GM21526 (cell line): Measurements from ENCODE around the gene SORL1.
"Not testable (repeated sequence)": the region's sequence is repeated elsewhere in the genome, so short reads cannot be mapped to it uniquely, and the experiment has no call there.

Experiments used
- ATAC-seq: cut with Tn5 transposase; IDR thresholded peaks from one replicate; pipeline ENCODE4 v1.9.1; 2021; ENCODE audit warnings: moderate library complexity; ENCODE audit not compliant: unreplicated experiment, low FRiP score

The SORL1 gene

DNA sequence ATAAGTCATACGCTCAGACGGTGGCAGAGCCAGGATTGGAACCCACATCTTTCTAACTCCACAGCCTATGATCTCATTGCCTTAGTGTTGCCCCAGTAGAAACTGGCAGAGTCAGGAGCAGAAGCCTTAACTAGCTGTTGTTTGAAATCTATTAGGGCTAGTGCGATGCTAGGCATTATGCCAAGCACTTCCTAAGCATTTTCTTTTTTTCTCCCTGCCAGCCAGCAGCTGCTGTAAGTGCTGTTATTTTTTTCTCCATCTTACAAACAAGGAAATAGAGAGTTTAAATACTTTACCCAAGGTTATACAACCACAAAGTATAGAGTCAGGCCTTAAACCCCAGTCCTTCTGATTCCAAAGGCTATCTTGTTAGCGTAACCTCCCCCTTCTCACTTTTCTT, 161.6 kb downstream of the SORL1 start:
- no peak for ATAC-seq

DNA sequence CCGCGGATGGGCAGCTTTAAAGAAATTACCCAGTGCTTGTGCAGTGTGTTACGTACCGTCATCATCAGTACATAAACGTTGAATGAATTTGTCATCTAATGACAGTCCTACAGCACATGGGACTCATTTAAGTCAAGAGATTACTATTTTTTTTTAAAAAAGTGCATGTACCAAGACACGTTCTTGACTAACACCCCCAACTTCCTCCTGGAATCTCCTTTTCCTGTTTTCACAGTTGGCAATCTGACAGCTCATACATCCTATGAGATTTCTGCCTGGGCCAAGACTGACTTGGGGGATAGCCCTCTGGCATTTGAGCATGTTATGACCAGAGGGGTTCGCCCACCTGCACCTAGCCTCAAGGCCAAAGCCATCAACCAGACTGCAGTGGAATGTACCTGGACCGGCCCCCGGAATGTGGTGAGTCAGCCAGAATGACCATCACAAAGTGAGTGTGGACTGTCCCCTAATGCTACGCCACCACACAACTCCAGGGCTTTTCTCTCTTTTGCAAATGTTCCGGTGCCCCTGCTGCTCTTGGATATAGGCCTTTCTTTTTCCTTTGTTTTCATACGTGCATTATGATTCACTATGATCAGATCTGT, 162.6 kb downstream of the SORL1 start:
- no peak for ATAC-seq

DNA sequence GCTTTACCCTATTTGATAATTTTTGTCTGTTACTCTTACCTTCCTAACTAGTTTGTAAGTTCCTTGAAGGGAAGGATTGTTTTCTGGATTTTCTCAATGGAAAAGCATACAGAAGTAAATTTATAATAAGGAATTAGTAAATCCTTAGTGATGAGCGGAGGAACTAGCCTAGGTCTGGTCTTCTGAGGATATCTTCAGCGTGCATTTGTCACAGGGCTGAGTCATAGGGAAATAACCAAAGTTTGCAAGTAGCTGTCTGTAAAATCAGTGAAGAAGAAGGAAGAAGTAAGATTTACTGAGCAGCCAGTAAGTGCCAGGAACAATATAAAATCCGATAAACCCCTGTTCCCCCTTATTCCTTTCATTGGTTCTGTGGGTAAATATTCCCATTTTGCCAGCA, 163.4 kb downstream of the SORL1 start:
- no peak for ATAC-seq

DNA sequence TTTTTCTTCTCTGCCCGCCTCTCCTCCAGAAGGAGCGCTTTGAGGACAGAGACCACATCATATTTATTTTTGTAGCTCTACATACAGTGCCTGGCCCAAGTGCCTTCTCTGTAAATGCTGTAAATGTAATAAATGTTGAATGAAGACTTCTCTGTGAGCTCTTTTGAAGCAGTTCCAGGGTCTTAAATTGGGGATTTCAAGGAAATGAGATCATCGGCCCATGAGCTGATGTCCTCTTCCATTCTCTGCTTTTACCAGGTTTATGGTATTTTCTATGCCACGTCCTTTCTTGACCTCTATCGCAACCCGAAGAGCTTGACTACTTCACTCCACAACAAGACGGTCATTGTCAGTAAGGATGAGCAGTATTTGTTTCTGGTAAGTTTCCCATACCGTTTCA, 166.4 kb downstream of the SORL1 start:
- no peak for ATAC-seq

DNA sequence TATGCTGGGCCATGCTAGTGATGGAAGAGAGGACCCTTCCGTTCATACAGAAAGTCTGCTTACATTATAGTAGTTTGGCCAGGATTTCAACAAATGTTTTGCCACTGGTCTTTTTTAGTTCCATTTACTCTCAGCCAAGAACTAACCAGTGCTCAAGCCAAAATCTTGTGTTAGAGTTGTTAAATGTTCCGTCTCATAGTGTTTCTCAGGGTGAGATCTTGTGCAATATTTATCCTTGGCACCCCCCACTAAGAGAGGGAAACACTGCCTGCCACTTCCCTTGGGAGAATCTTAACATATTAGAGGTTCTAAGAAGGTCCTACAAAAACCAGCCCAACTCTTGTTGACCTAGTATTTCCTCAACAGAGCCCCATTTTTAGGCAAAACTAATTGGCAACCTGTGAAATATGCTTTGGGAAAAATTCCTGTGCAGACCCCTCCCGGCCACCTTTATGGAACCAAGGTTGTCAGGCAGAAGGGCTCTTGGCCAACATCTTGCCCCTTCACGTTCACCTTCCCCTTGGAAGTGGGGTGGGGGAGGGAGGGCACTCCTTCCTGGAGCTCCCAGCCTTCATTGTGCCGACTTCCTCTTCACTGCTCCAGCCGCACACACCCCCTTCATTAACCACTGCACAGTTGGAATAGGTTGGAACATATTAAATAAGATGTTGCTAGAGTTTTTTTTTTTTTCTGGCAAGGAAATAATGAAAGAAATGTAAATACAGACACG, 173.8 kb downstream of the SORL1 start:
- no peak for ATAC-seq

DNA sequence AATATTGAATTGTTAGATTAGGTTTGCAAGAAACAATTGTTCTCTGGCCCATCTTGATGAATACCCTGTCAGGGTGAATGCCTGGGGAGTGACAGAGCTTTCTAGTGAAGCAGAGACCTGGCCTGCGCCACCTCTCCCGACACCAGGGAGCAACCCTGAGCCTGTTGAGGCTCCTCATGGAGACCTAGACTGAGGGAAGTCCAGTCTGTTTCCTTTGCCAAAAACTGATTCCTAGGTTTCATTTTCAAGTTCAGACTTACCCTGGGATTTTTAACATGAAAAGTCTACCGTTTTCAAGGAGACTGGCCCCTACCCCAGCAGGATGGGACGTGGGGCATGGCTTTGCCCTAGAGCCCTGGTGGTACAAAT, 174.4 kb downstream of the SORL1 start:
- ATAC-seq = no peak

DNA sequence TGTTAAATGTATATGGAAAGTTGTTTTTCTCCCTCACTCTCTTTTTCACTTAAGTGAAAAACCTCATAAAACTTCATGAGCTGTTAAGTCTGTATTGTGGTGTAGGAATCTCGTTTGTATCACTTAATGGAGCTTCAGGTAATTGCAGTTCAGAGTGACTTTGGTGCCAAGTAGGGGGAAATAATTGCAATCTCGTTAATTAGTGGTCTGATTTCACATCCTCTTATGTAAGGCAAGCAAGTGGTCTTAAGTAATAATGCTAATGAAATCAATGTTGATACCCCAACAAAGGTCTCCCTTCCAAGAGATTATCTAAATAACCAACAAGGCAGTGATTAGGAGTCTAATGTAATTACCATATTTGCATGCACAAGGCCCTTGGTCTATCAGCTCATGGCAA, 174.9 kb downstream of the SORL1 start:
- no peak for ATAC-seq

DNA sequence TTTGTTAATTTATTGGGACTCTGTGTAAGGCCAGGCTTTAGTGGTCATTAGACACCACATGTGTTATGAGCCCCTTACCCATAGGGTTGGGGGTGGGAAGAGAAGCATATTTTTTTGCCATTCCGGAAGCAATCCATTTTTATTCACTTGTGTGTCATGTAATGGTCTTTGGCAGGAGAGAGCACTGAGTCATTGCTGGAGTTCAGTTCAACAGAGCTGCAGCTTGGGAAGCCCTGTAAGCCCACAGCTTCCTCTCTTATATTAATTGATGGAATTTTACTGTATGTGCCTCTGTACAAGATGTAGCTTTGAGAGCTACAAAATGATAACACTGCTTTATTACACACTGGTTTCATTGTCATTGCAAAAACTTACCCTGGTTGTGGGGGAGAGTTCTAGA, 177.9 kb downstream of the SORL1 start:
- no peak for ATAC-seq

DNA sequence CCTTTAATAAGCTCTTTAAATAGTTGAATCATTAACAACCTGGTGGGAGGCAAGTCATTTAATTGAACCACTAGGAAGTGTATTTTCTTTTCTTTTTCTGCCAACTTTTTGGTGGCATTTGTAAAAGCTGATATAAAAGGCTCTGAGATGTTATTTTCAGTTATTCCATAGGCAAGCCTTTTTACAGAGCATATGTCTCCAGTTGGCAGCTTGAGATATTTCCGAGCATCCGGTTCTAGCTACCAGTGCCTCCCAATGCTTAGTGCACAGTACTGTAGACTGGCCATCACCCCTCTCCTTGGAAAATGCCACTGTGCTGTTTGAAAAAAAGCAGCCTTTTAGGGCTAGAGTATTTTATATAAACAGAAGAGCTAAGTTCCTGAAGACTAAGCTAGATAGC, 179.3 kb downstream of the SORL1 start:
- no peak for ATAC-seq

DNA sequence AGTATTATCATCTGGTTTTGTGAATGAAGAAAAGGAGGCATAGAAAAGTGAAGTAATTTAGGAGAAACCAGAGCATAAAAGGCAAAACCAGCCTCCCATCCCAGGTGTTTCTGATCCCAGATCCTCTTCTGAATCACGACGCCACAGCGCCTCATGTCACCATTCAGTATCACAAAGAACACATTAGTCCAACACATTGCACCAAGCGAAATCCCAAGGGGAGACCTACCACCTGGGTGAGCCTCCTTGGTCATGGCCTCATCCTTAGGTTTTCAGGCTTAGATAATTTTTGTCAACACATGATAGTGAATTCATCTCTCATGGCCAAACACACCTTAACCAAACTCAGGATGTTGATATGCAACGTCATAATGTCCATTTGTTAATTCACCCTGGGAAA, 182.2 kb downstream of the SORL1 start:
- ATAC-seq = no peak

DNA sequence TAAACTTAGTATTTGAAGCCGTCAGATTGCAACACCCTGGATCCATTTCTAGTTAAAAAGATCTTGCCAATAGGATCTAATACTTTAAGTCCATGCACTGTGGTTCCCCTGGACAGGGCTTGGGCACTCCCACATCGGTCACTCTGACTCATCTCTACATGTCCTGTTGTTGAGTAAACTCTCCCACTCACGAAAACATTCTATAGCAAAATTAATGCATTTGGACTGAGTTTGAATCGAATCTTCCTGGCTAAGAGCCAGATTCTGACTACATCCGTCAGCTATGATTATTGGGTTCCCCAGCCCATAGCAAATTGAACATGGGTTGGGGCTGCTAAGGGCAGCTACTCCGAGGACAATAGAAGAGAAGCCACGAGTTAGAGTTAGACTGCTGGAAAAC, 182.8 kb downstream of the SORL1 start:
- no peak for ATAC-seq

DNA sequence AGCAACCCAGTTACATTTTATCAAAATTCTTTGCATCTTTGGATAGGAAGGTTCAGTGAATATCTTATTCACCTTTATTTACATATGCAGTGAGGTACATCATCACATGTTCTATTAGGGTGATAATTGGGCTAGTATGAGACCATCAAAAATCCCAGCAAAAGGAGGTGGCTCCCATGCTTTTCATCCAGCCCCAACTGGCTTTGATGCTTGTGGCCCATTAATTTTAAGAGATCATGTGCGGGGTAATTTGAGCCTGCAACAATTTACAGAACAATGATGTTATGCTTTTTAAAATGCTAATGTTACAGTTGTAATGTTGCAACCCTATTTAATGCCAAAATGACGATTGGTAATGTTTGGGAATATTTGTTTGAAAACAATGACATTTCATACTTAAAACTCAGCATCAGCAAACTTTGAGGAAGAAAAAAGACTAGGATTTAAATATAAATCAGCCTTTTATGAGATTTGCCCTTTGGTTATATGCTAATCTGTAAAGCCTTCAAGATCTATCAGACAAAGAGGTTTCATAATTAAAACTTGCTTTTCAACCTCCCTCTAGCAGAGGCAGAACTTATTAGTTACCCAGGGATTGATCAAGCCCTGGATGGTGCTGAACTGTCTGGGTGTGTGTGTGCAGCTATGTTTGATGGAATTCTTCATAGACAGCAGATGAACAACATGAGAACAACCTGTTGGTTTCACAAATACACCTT, 184.1 kb downstream of the SORL1 start:
- no peak for ATAC-seq

DNA sequence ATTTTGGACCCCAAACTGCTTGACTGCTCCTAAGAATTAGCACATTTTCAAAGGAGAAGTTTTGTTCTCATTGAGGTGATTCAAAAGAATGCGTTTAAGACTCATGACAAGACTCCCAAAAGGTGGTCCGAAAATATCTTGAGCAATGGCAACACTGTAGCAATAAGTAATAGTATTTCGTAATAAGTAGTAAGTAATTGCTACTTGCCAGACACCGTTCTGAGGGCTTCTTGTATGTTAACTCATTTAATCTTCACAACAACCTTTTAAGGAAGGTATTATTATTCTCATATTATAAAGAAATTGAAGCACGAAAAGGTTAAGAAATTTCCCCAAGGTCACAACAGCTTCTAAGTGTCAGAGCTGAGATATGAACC, 184.7 kb downstream of the SORL1 start:
- ATAC-seq = no peak

DNA sequence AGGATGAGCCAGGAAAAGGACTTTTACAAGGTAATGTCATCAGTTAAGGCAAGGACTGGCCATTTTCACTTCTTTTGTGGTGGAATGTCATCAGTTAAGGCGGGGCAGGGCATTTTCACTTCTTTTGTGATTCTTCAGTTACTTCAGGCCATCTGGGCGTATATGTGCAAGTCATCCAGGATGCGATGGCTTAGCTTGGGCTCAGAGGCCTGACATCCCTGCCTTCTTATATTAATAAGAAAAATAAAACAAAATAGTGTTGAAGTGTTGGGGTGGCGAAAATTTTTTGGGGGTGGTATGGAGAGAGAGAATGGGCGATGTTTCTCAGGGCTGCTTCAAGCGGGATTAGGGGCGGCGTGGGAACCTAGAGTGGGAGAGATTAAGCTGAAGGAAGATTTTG, 185.5 kb downstream of the SORL1 start:
- ATAC-seq = not testable (repeated sequence)

DNA sequence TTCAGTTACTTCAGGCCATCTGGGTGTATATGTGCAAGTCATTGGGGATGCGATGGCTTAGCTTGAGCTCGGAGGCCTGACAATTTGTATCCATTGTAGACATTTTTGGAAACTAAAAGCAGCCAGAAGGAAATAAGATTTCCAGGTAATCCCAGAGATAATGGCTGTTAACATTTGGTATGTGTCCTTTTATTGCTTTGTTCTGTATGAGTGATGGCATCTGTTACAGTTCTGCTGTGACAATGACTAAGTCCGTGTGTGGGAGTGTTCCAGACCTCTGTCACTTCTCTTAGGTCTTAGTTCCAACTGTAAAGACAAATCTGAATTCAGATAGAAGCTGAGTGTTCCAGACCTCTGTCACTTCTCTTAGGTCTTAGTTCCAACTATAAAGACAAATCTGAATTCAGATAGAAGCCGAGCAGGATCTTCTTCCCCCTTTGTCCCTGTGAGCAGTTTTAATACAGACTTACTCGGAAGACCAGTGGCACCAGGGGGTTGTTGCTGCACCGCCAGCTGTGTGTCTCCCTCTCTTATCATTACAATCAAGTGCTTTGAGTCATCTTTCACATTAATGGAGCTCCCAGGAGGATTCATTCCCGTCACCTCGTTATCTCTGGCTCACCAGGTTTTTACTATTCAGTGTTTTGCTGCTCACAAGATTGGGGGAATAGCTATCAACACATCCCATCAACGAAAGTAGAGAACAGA, 191.5 kb downstream of the SORL1 start:
- ATAC-seq = no peak

DNA sequence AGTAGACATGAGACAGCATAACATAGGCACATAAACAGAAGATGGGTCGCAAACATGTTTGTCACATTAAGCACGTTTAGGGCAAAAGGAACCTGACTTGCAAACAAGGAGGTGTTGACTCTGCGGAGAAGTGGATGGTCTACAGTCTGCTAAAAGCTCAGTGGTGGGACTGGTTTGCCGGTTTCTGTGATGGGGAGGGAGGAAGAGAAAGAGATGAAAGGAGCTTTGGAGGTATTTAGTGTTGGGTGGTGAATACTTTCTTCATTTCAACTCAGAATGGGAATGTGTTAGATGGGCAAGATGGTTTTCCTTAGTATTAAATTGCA, 192.0 kb downstream of the SORL1 start:
- ATAC-seq = no peak

DNA sequence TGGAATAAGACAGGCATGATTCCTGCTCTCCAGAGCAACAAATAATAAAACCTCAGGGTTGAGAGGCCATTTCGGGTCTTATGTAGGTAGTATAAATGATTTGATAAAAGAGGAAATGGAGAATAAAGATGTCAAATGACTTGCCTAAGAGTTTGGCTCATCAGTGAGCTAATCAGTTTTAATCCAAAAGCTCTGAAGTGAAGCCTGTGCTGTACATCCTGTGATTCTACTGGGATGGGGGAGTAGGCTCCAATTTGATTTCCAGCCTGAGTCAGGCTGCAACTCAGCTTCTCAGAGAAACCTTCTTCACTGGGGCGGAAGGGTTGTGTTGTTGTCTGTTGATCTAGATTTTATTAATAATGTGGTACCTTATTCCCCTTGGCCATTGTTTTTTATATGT, 192.9 kb downstream of the SORL1 start:
- ATAC-seq = no peak

DNA sequence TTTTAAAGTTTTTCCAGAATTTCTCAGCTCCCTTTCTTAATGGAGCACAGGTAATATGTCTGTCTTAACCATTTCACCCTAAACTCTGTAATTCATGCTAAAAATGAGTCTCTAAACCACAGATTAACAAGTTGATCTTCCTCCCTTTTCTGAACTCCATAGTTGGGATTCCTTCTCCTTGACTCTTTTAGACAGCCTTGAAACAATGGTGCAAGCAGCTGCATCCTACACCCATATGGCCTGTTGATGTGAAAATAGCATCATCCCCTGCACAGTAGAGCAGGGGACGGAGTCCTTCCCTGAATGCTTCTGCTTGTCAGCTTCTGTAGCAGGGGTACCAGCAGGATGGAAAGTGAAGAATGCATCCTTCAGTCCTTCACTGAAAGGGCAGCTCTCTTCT, 193.5 kb downstream of the SORL1 start:
- no peak for ATAC-seq

DNA sequence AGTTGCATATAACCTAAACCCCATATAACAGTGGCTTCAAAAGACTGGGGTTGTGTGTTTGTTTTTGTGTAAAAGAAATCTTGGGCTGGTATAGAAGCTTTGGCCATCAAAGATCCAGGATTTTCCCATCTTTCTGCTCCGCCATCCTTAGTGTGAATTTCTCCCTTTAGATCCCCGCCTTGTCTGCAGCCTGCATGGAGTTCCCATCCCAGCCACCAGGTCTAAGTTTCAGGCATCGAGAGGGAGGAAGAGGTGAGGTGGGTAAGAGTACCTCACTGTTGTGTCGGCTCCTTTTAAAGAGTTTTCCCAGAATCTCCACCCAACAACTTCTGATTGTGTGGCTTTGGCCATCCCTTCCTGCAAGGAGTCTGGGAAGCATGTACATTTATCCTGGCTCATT, 196.2 kb downstream of the SORL1 start:
- ATAC-seq = no peak

DNA sequence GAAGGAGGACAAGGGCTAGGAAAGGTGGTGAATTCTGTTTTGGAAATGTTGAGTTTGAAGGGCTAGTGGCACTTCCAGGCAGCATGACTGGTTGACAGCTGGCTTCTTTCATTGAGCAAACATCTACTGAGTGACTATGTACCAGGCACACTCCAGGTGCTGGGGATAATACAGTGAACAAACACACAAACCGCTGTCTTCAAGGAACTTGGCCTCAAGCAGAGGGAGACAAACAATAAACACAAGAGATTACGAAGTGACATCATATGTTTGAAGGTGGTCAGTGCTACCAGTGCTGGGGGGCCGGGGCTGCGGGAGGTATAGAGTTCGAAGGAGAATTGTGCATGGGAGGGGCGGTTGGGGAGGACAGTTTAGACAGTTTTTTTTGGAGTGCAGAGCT, 197.7 kb downstream of the SORL1 start:
- ATAC-seq = no peak

DNA sequence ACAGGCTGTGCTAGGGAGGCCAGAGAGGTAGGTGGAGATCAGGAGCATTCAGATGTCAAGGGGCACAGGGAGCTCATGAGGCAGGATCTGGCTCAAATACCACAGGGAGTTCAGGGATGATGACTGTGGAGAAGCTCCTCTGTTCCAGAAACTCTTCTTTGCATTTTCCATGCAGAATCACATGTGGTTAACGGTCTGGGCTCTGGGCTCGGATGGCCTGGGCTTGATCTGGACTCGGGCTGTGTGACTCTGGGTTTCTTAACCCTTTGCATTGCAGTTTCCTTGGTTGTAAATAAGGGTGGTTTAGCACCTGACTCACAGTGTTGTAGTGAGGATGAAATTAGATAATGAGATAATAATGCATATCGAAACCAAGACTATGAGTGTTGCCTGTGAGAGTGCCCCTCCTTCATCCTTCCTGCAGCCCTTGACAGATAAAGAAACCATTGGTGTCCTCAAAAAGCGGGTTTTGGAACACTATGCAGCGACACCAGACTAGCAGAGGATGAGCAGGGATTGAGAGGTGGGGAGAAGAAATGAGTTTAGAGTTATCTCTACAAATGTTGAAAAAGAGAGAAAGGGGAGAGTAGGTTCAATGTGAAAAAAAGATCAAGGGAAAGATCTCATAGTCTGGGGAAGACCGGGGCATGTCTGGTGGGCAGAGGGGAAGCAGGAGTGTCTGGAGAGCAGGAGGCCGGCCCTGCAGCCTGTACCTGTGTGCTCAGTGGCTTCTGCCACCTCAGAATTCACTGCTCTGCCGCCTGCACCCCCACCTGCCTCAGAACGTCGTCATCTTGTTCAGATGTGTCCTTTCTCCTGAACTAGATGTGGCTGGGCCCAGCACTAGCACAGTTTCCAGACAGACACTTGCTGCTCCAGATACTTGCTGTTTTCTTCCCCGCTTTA, 198.5 kb downstream of the SORL1 start:
- no peak for ATAC-seq
